ENCODE results near the gene ADAM12. TPM values are rescaled to one million over a fixed set of nuclear protein-coding genes. Genes with fewer than 3 reads are reported as not detected.

ADAM12 gene
- total RNA-seq, 1 experiment from 2014 or later, result not detected

GRCh38 chr10:126263006-126263676 is 125.1 kb downstream of the ADAM12 start:
- no peaks in the 10 kb centered on the region for H3K36me3 Mint-ChIP-seq (ENCODE audit: insufficient read depth, unreplicated experiment)
- H3K9me3 Mint-ChIP-seq (ENCODE audit: low read depth, unreplicated experiment), result peaks cover 4% of the 10 kb centered on the region
- intact Hi-C loops (cut with micrococcal nuclease; ENCODE audit: unreplicated experiment), result no loop called here
- no peak overlapping the region for H3K27ac Mint-ChIP-seq (ENCODE audit: unreplicated experiment)
- CTCF ChIA-PET, result no interaction called here
- BruUV-seq (replicated peaks), result no TSS peak
- DNase-seq, result no peak
- no peaks in the 10 kb centered on the region for H3K4me1 Mint-ChIP-seq (ENCODE audit: low read depth, unreplicated experiment)
- H3K27me3 Mint-ChIP-seq (ENCODE audit: unreplicated experiment), result peaks cover 53% of the 10 kb centered on the region
- H3K4me3 Mint-ChIP-seq (ENCODE audit: low read depth, unreplicated experiment), result no peak overlapping the region
- TF ChIP-seq CTCF (IDR thresholded peaks at IDR 0.05; ENCODE audit: unreplicated experiment), result no peak

- Mint-ChIP-seq H3K4me1 (ENCODE audit: low read depth, unreplicated experiment) (no peaks in the 10 kb centered on the region), H3K4me3 (ENCODE audit: low read depth, unreplicated experiment) (no peak overlapping the region), H3K36me3 (ENCODE audit: insufficient read depth, unreplicated experiment) (no peaks in the 10 kb centered on the region), H3K27ac (ENCODE audit: unreplicated experiment) (no peak overlapping the region), H3K9me3 (ENCODE audit: low read depth, unreplicated experiment) (peaks cover 4% of the 10 kb centered on the region), H3K27me3 (ENCODE audit: unreplicated experiment) (peaks cover 56% of the 10 kb centered on the region)
- no peak for TF ChIP-seq CTCF (IDR thresholded peaks at IDR 0.05; ENCODE audit: unreplicated experiment)
- CTCF ChIA-PET, result no interaction called here
- DNase-seq, result no peak
- no TSS peak for BruUV-seq (replicated peaks)
- intact Hi-C loops (cut with micrococcal nuclease; ENCODE audit: unreplicated experiment), result no loop called here
Observed at GRCh38 chr10:126262233-126262838, 125.9 kb downstream of the ADAM12 start.

GRCh38 chr10:126259760-126260479 is 128.4 kb downstream of the ADAM12 start:
- no peak overlapping the region for H3K27ac Mint-ChIP-seq (ENCODE audit: unreplicated experiment)
- no peak overlapping the region for H3K4me3 Mint-ChIP-seq (ENCODE audit: low read depth, unreplicated experiment)
- peaks cover 55% of the 10 kb centered on the region for H3K27me3 Mint-ChIP-seq (ENCODE audit: unreplicated experiment)
- no peaks in the 10 kb centered on the region for H3K36me3 Mint-ChIP-seq (ENCODE audit: insufficient read depth, unreplicated experiment)
- H3K9me3 Mint-ChIP-seq (ENCODE audit: low read depth, unreplicated experiment), result no peaks in the 10 kb centered on the region
- no TSS peak for BruUV-seq (replicated peaks)
- no peak for TF ChIP-seq CTCF (IDR thresholded peaks at IDR 0.05; ENCODE audit: unreplicated experiment)
- no peak for DNase-seq
- no peaks in the 10 kb centered on the region for H3K4me1 Mint-ChIP-seq (ENCODE audit: low read depth, unreplicated experiment)
- CTCF ChIA-PET, result no interaction called here
- intact Hi-C loops (cut with micrococcal nuclease; ENCODE audit: unreplicated experiment), result no loop called here

- no peaks in the 10 kb centered on the region for H3K36me3 Mint-ChIP-seq (ENCODE audit: insufficient read depth, unreplicated experiment)
- H3K4me3 Mint-ChIP-seq (ENCODE audit: low read depth, unreplicated experiment), result no peak overlapping the region
- no peak overlapping the region for H3K27ac Mint-ChIP-seq (ENCODE audit: unreplicated experiment)
- no peaks in the 10 kb centered on the region for H3K4me1 Mint-ChIP-seq (ENCODE audit: low read depth, unreplicated experiment)
- intact Hi-C loops (cut with micrococcal nuclease; ENCODE audit: unreplicated experiment), result no loop called here
- H3K9me3 Mint-ChIP-seq (ENCODE audit: low read depth, unreplicated experiment), result peaks cover 2% of the 10 kb centered on the region
- CTCF ChIA-PET, result no interaction called here
- no peak for TF ChIP-seq CTCF (IDR thresholded peaks at IDR 0.05; ENCODE audit: unreplicated experiment)
- peaks cover 59% of the 10 kb centered on the region for H3K27me3 Mint-ChIP-seq (ENCODE audit: unreplicated experiment)
- DNase-seq, result no peak
- no TSS peak for BruUV-seq (replicated peaks)
Observed at GRCh38 chr10:126256864-126257263, 131.4 kb downstream of the ADAM12 start.

All from Calu3 (cell line).